Sigmoid colon (tissue), 4 donors: ENCODE measurements around the gene LCN1.

Source experiments
- POLR2A ChIP-seq, 2 donors: fragments of 450-650 bp; IDR thresholded peaks; one replicate each; pipeline ENCODE4 v1.6.1; 2016; ENCODE audit warnings: antibody characterized with exemption in 2 of 2, mild to moderate bottlenecking in 2 of 2, moderate library complexity in 2 of 2
- POLR2AphosphoS5 ChIP-seq, 4 donors: sonication (generic); formaldehyde crosslinking; IDR thresholded peaks; one replicate each; pipeline ENCODE4 v1.6.1; 2017; ENCODE audit warnings: antibody characterized with exemption in 4 of 4
- TF ChIP-seq, protein P1 (sequence below), 4 experiments: fragments of 450-650 bp in 3 of 4; fragments of 200-600 bp in 1 of 4; IDR thresholded peaks; one replicate each; pipeline ENCODE4 v1.5.1; 2016 to 2019; ENCODE audit warnings: antibody characterized with exemption in 4 of 4, mild to moderate bottlenecking in 3 of 4, moderate library complexity in 2 of 4

- TF ChIP-seq POLR2A (IDR thresholded peaks at IDR 0.05) (no peak), POLR2AphosphoS5 (IDR thresholded peaks at IDR 0.05) (no peak)
- TF ChIP-seq, protein P1, sequence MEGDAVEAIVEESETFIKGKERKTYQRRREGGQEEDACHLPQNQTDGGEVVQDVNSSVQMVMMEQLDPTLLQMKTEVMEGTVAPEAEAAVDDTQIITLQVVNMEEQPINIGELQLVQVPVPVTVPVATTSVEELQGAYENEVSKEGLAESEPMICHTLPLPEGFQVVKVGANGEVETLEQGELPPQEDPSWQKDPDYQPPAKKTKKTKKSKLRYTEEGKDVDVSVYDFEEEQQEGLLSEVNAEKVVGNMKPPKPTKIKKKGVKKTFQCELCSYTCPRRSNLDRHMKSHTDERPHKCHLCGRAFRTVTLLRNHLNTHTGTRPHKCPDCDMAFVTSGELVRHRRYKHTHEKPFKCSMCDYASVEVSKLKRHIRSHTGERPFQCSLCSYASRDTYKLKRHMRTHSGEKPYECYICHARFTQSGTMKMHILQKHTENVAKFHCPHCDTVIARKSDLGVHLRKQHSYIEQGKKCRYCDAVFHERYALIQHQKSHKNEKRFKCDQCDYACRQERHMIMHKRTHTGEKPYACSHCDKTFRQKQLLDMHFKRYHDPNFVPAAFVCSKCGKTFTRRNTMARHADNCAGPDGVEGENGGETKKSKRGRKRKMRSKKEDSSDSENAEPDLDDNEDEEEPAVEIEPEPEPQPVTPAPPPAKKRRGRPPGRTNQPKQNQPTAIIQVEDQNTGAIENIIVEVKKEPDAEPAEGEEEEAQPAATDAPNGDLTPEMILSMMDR (IDR thresholded peaks at IDR 0.05) = no peak
Measured at GRCh38 chr9:135530146-135530545, 8.9 kb downstream of the LCN1 start.
